Endothelial cell of umbilical vein (primary cell): ENCODE data around the gene ACP4. TPM values are rescaled to one million over a fixed set of nuclear protein-coding genes. Genes with fewer than 3 reads are reported as not detected.

Source experiments
- Bru-seq: library from RNA; stranded (reverse); fragments of 400-500 nt; gene quantifications from one replicate; lab custom pipeline; 2021; lab: Mats Ljungman, UMichigan
- BruChase-seq, 2 experiments: library from RNA; stranded (reverse); fragments of 400-500 nt; gene quantifications; one replicate each; lab custom pipeline; 2021; lab: Mats Ljungman, UMichigan
- BruUV-seq: library from RNA; stranded (reverse); fragments of 400-500 nt; replicated peaks from 2 replicates; lab custom pipeline; 2021; lab: Mats Ljungman, UMichigan
- CTCF ChIA-PET: fragments of 300-600, 350-600 bp; sonication (Branson Sonifier 250); formaldehyde crosslinking; loops from one replicate; lab custom pipeline; 2021; ENCODE audit warnings: antibody characterized with exemption, inconsistent platforms; lab: Charles Lee
- POLR2A ChIA-PET: fragments of 300-600, 350-600 bp; sonication (Branson Sonifier 250); formaldehyde crosslinking; loops from one replicate; lab custom pipeline; 2021; ENCODE audit warnings: antibody characterized with exemption, inconsistent platforms; lab: Charles Lee
- DNase-seq: peaks from one replicate; pipeline ENCODE4 v3.0.0-alpha.2; 2011; ENCODE audit warnings: low read depth, low spot score
- FAIRE-seq: peaks from 2 replicates; lab custom pipeline; 2011; peaks lifted over from hg19 to GRCh38; lab: Jason Lieb, UNC
- H2AFZ ChIP-seq: 2 replicates; pipeline ENCODE4 v1.6.0; 2012; ENCODE audit warnings: low read depth, low read length, control low read depth, inconsistent platforms
- H3K27ac ChIP-seq: 2 replicates; pipeline ENCODE4 v1.5.1; 2011; ENCODE audit warnings: low read depth, mild to moderate bottlenecking, control low read depth, low read length, moderate library complexity; ENCODE audit not compliant: insufficient read depth
- H3K27me3 ChIP-seq, 2 experiments: 2 replicates each; pipeline versions ENCODE4 v1.6.0 to v1.6.1; 2011; ENCODE audit warnings: low read length in 2 of 2, mixed read lengths in 1 of 2; ENCODE audit not compliant: control insufficient read depth in 2 of 2, insufficient read depth in 2 of 2
- H3K36me3 ChIP-seq, 2 experiments: 2 replicates in 1 of 2; 3 replicates in 1 of 2; pipeline ENCODE4 v1.5.1; 2011; ENCODE audit warnings: low read length in 2 of 2, mild to moderate bottlenecking in 1 of 2, moderate library complexity in 1 of 2; ENCODE audit not compliant: control insufficient read depth in 2 of 2, insufficient read depth in 2 of 2; ENCODE audit errors: extremely low read depth in 1 of 2
- H3K4me1 ChIP-seq: 3 replicates; pipeline ENCODE4 v1.5.1; 2011; ENCODE audit warnings: mild to moderate bottlenecking, low read length; ENCODE audit not compliant: control insufficient read depth, insufficient read depth; ENCODE audit errors: extremely low read depth
- H3K4me2 ChIP-seq: 2 replicates; pipeline ENCODE4 v1.6.1; 2011; ENCODE audit warnings: low read length, control low read depth, mixed read lengths; ENCODE audit not compliant: insufficient read depth
- H3K4me3 ChIP-seq, 3 experiments: fragments of 200-600 bp in 1 of 3; sonication (generic), shearing (Covaris generic) in 1 of 3; replicated peaks in 1 of 3; 2 replicates each; pipeline ENCODE4 v1.5.1; 2011 to 2016; ENCODE audit warnings: control low read depth in 3 of 3, low read length in 3 of 3, mild to moderate bottlenecking in 2 of 3, inconsistent platforms in 1 of 3, low read depth in 1 of 3, moderate library complexity in 1 of 3; ENCODE audit not compliant: insufficient read depth in 1 of 3
- H3K79me2 ChIP-seq: 2 replicates; pipeline ENCODE4 v1.6.0; 2012; ENCODE audit warnings: low read length, inconsistent platforms; ENCODE audit not compliant: control insufficient read depth, insufficient read depth
- H3K9ac ChIP-seq: replicated peaks from 2 replicates; pipeline ENCODE3; 2011; ENCODE audit warnings: low read length, control low read depth; ENCODE audit not compliant: insufficient read depth; ENCODE audit errors: extremely low read depth
- H3K9me1 ChIP-seq: replicated peaks from 3 replicates; pipeline ENCODE4 v1.6.0; 2011; ENCODE audit warnings: mild to moderate bottlenecking, low read length; ENCODE audit not compliant: control insufficient read depth, insufficient read depth; ENCODE audit errors: extremely low read depth
- H3K9me3 ChIP-seq: replicated peaks from 2 replicates; pipeline ENCODE4 v1.5.1; 2012; ENCODE audit warnings: low read length, inconsistent platforms; ENCODE audit not compliant: control insufficient read depth, insufficient read depth
- H4K20me1 ChIP-seq: replicated peaks from 2 replicates; pipeline ENCODE3; 2011; ENCODE audit warnings: mild to moderate bottlenecking, low read length; ENCODE audit not compliant: control insufficient read depth, insufficient read depth; ENCODE audit errors: extremely low read depth
- CTCF ChIP-seq, 2 donors: IDR thresholded peaks; 1 replicate in 1 of 2; 2 replicates in 1 of 2; pipeline ENCODE4 v1.5.1; 2011; ENCODE audit warnings: low read length in 2 of 2, mild to moderate bottlenecking in 2 of 2, moderate library complexity in 2 of 2, control low read depth in 1 of 2, inconsistent platforms in 1 of 2, low read depth in 1 of 2; ENCODE audit not compliant: insufficient read depth in 1 of 2; ENCODE audit errors: extremely low read depth in 1 of 2
- EZH2 ChIP-seq: IDR thresholded peaks from 2 replicates; pipeline ENCODE4 v1.6.1; 2012; ENCODE audit warnings: borderline replicate concordance, low read depth, mild to moderate bottlenecking, moderate library complexity, low read length, inconsistent platforms; ENCODE audit not compliant: severe bottlenecking
- FOS ChIP-seq: IDR thresholded peaks from 2 replicates; pipeline ENCODE4 v1.6.1; 2011; ENCODE audit warnings: mild to moderate bottlenecking, low read length, moderate library complexity, borderline replicate concordance; ENCODE audit not compliant: insufficient read depth
- GATA2 ChIP-seq: IDR thresholded peaks from 2 replicates; pipeline ENCODE4 v1.7.0; 2011; ENCODE audit warnings: low read depth, mild to moderate bottlenecking, moderate library complexity, mixed read lengths, low read length; ENCODE audit not compliant: insufficient read length, insufficient read depth
- JUN ChIP-seq: IDR thresholded peaks from 2 replicates; pipeline ENCODE4 v1.6.1; 2011; ENCODE audit warnings: borderline replicate concordance, low read depth; ENCODE audit not compliant: insufficient read length, insufficient read depth
- MAX ChIP-seq: IDR thresholded peaks from 2 replicates; pipeline ENCODE4 v1.6.1; 2011; ENCODE audit not compliant: insufficient read depth, insufficient read length
- MYC ChIP-seq: IDR thresholded peaks from one replicate; pipeline ENCODE4 v1.6.1; 2011; ENCODE audit warnings: mild to moderate bottlenecking, low read depth, low read length
- POLR2A ChIP-seq: IDR thresholded peaks from 2 replicates; pipeline ENCODE4 v1.6.1; 2012; ENCODE audit warnings: low read depth, mild to moderate bottlenecking, control low read depth, low read length
- POLR2AphosphoS5 ChIP-seq: IDR thresholded peaks from 2 replicates; pipeline ENCODE4 v1.6.1; 2012; ENCODE audit warnings: low read depth, mild to moderate bottlenecking, control low read depth, low read length, moderate library complexity; ENCODE audit not compliant: insufficient read depth
- dilution Hi-C: fragments of 300-500 bp; cut with MboI; formaldehyde crosslinking; loops from one replicate; pipeline ENCODE4 v1.15.0; 2019; ENCODE audit warnings: low sequenced_read_pairs; ENCODE audit not compliant: extremely low pct_ligation_motif_present
- intact Hi-C: fragments of 100-400 bp; cut with micrococcal nuclease; formaldehyde crosslinking; loops from one replicate; pipeline ENCODE4 v1.10.0; 2022
- long read RNA-seq: library from polyadenylated mRNA; stranded (forward); transcript quantifications from one replicate; pipeline ENCODE4 v2.0.0, GENCODE V29; 2021
- polyA minus RNA-seq, 3 experiments: library from RNA; depleted of rRNA, polyadenylated mRNA; stranded (reverse); fragments of >200 nt; gene quantifications; 1 replicate in 1 of 3; 2 replicates in 2 of 3; pipeline ENCODE4 v1.2.3, GENCODE V29; 2011
- polyA plus RNA-seq, 4 experiments: library from polyadenylated mRNA; depleted of rRNA in 3 of 4; stranded (reverse) in 3 of 4; unstranded in 1 of 4; fragments of >200 nt; gene quantifications; 2 replicates each; pipeline versions ENCODE4 v1.2.1 to v1.2.3, GENCODE V29; 2011 to 2012; ENCODE audit warnings: missing spikeins in 1 of 4
- total RNA-seq: library from RNA; stranded (reverse); gene quantifications from 2 replicates; pipeline ENCODE4 v1.2.3, GENCODE V29; 2021

ACP4 gene
- total RNA-seq (not detected in 2 replicates), polyA plus RNA-seq (not detected in 2 replicates), polyA minus RNA-seq (not detected in 2 replicates), Bru-seq, nascent RNA (not detected), BruChase-seq, experiment 1, labeled RNA remaining after a 6-hour chase (not detected), BruChase-seq, experiment 2, labeled RNA remaining after a 2-hour chase (not detected)
- not detected in 2 replicates for polyA plus RNA-seq (2011; cell fraction: cytosol; rRNA removed)
- not detected in 2 replicates for polyA plus RNA-seq (2011; cell fraction: nucleus; rRNA removed)
- not detected in 2 replicates for polyA plus RNA-seq (2012)
- polyA minus RNA-seq (2011; cell fraction: cytosol; rRNA and poly(A)+ RNA removed), result not detected
- not detected in 2 replicates for polyA minus RNA-seq (2011; cell fraction: nucleus; rRNA and poly(A)+ RNA removed)
- long read RNA-seq, result 0 reads

GRCh38 chr19:50790396-50790795 is at the start of gene ACP4:
ACP4 (plus strand) TSS chr19:50790415; CDS start chr19:50790415, 0 bp downstream.
- no peak within 1 kb of the TSS for H3K27ac ChIP-seq
- no peaks in the 10 kb centered on the region for H3K9me3 ChIP-seq
- no TSS peak for BruUV-seq
- H4K20me1 ChIP-seq, result no peaks in the 10 kb centered on the region
- no peak for FAIRE-seq
- H3K9me1 ChIP-seq, result no peaks in the 10 kb centered on the region
- intact Hi-C loops (no loop called here), dilution Hi-C loops (no loop called here)
- no peak within 1 kb of the TSS for H3K9ac ChIP-seq
- no peak within 1 kb of the TSS for H3K4me2 ChIP-seq
- TF ChIP-seq CTCF (IDR thresholded peaks at IDR 0.05; ENCODE audit: extremely low read depth in 1 of 2, insufficient read depth in 1 of 2, low read depth in 1 of 2, low read length in 2 of 2) (no peak), GATA2 (no peak), POLR2A (no peak), MYC (no peak), POLR2AphosphoS5 (no peak), FOS (no peak), JUN (no peak), MAX (no peak), EZH2 (no peak)
- no peaks in the 10 kb centered on the region for H3K27me3 ChIP-seq
- no peaks in the 10 kb centered on the region for H3K4me1 ChIP-seq
- no peaks in the 10 kb centered on the region for H3K36me3 ChIP-seq
- ChIA-PET POLR2A (no interaction called here), CTCF (interaction anchor here (1.4 to 1.5 kb wide), 2 partner anchors 66 to 234 kb away, joined by 3 to 4 read pairs; no protein-coding TSS in a partner anchor)
- no peaks in the 10 kb centered on the region for H3K79me2 ChIP-seq
- DNase-seq, result no peak
- no peak within 1 kb of the TSS for H3K4me3 ChIP-seq
- H2AFZ ChIP-seq, result no peak within 1 kb of the TSS
